ENCODE data around the gene SLC25A34.

The SLC25A34 gene

GRCh38 chr1:15747378-15747777 is 11.3 kb downstream of the SLC25A34 start:
- TF ChIP-seq CTCF (IDR thresholded peaks at IDR 0.05; ENCODE audit: extremely low read depth, missing control alignments) = no peak
- DNase-seq (ENCODE audit: low spot score) = no peak

DNA sequence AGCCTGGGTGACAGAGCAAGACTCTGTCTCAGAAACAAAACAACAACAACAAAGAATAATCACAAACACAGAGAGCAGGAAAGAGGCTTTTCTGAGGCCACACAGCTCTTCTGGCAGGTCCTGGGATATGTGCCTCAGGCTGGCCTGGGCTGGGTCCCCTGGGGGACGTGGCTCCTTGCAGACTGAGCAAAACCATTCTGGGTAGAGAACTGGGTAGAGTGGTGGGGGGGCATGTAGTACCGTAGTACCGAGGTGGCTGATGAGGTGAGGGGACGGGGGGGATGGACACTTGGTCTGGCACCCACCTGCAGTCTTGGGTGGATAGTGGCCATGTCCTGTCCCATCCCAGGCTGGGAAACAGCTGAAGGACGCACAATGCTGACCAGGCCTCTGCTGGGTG is 12.2 kb downstream of the SLC25A34 start:
- DNase-seq (ENCODE audit: low spot score) = no peak
- no peak for TF ChIP-seq CTCF (IDR thresholded peaks at IDR 0.05; ENCODE audit: extremely low read depth, missing control alignments)

GRCh38 chr1:15748690-15749398 is 12.8 kb downstream of the SLC25A34 start:
- TF ChIP-seq CTCF (IDR thresholded peaks at IDR 0.05; ENCODE audit: extremely low read depth, missing control alignments) = no peak
- DNase-seq (ENCODE audit: low spot score) = no peak

GRCh38 chr1:15749399-15750291 is 13.6 kb downstream of the SLC25A34 start:
- DNase-seq (ENCODE audit: low spot score) = no peak
- no peak for TF ChIP-seq CTCF (IDR thresholded peaks at IDR 0.05; ENCODE audit: extremely low read depth, missing control alignments)

DNA sequence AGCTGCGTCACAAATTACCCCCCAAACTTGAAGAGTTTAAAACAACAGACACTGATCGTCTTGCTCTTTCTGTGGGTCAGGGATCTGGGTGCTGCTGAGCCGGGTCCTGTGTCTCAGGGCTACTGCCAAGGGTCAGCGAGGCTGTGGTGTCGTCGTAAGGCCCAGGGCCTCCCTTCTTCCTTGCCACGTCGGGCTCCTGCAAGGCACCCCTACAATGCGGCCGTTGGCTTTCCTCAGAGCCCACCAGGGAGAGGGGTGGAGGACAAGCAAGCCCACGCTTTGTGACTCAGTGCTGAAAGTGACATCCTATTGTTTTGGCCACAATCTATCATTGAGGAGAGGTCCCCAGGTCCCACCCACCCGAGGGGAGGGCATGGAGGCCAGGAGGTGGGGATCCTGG is 14.9 kb downstream of the SLC25A34 start:
- no peak for TF ChIP-seq CTCF (IDR thresholded peaks at IDR 0.05; ENCODE audit: extremely low read depth, missing control alignments)
- DNase-seq (ENCODE audit: low spot score) = no peak

DNA sequence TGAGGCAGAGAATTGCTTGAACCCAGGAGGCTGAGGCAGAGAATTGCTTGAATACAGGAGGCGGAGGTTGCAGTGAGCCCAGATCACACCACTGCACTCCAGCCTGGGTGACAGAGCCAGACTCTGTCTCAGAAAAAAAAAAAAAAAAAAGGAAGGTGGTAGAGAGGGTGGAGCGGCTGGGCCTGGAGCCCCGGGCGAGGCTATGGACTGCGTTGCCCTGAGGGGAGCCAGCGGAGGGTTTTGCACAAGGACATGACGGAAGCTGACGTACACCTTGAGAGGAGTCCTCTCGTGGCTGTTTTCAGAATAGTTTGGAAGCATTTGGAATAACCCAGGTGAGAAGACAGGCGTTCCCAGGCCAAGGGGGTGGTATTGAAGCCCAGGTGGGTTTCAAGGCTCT is 15.7 kb downstream of the SLC25A34 start:
- no peak for DNase-seq (ENCODE audit: low spot score)

More for the DNA sequence above, 15.7 kb downstream of the SLC25A34 start:
- TF ChIP-seq CTCF (IDR thresholded peaks at IDR 0.05; ENCODE audit: extremely low read depth, missing control alignments) = no peak

Measured in GM20000 (cell line).